Brain microvascular endothelial cell (primary cell): Measurements from ENCODE around the gene SLC35F3.

Experiments
- DNase-seq: peaks from one replicate; pipeline ENCODE4 v3.0.0-alpha.2; 2020
- H3K27ac ChIP-seq: fragments of 250-450 bp; sonication (Bioruptor Pico); 2 replicates; pipeline ENCODE4 v1.5.1; 2020; ENCODE audit warnings: mild to moderate bottlenecking, moderate library complexity
- H3K27me3 ChIP-seq: fragments of 250-450 bp; sonication (Bioruptor Pico); replicated peaks from 2 replicates; pipeline ENCODE4 v1.5.1; 2020; ENCODE audit warnings: mild to moderate bottlenecking
- H3K36me3 ChIP-seq: fragments of 250-450 bp; sonication (Bioruptor Pico); replicated peaks from 2 replicates; pipeline ENCODE4 v1.5.1; 2020; ENCODE audit warnings: mild to moderate bottlenecking
- H3K4me3 ChIP-seq: 2 replicates; pipeline ENCODE4 v1.5.1; 2011; ENCODE audit warnings: low read depth, mild to moderate bottlenecking, control low read depth, low read length, moderate library complexity
- CTCF ChIP-seq: IDR thresholded peaks from 2 replicates; pipeline ENCODE4 v1.5.1; 2011; ENCODE audit warnings: low read depth, mild to moderate bottlenecking, moderate library complexity, low read length, control low read depth, inconsistent platforms; ENCODE audit errors: missing control alignments
- in situ Hi-C: cut with HindIII; loops from 2 replicates; pipeline ENCODE4 v1.10.0; 2017; ENCODE audit warnings: low sequenced_read_pairs, low pct_ligation_motif_present

Gene SLC35F3

GRCh38 chr1:234072793-234073192 lies 168.3 kb downstream of the SLC35F3 start:
- Histone ChIP-seq H3K36me3 (no peaks in the 10 kb centered on the region), H3K27me3 (no peaks in the 10 kb centered on the region), H3K27ac (no peak overlapping the region), H3K4me3 (no peak overlapping the region)
- no peak for DNase-seq
- in situ Hi-C loops, result no loop called here
- TF ChIP-seq CTCF, result no peak

GRCh38 chr1:234078143-234078542 lies 173.7 kb downstream of the SLC35F3 start:
- no peaks in the 10 kb centered on the region for H3K27me3 ChIP-seq
- no peak overlapping the region for H3K27ac ChIP-seq
- DNase-seq, result no peak
- in situ Hi-C loops, result no loop called here
- H3K4me3 ChIP-seq, result no peak overlapping the region
- H3K36me3 ChIP-seq, result no peaks in the 10 kb centered on the region
- no peak for TF ChIP-seq CTCF

- in situ Hi-C loops, result no loop called here
- H3K27ac ChIP-seq, result no peak overlapping the region
- H3K27me3 ChIP-seq, result no peaks in the 10 kb centered on the region
- H3K4me3 ChIP-seq, result no peak overlapping the region
- no peak for TF ChIP-seq CTCF
- DNase-seq, result no peak
- H3K36me3 ChIP-seq, result no peaks in the 10 kb centered on the region
Measured at GRCh38 chr1:234079896-234080295, 175.4 kb downstream of the SLC35F3 start.

GRCh38 chr1:234083460-234083859 lies 179.0 kb downstream of the SLC35F3 start:
- no peak for DNase-seq
- TF ChIP-seq CTCF, result no peak
- no peak overlapping the region for H3K27ac ChIP-seq
- H3K36me3 ChIP-seq, result no peaks in the 10 kb centered on the region
- H3K27me3 ChIP-seq, result no peaks in the 10 kb centered on the region
- in situ Hi-C loops, result no loop called here
- no peak overlapping the region for H3K4me3 ChIP-seq

GRCh38 chr1:234089396-234089795 lies 184.9 kb downstream of the SLC35F3 start:
- DNase-seq, result no peak
- H3K27me3 ChIP-seq, result no peaks in the 10 kb centered on the region
- H3K4me3 ChIP-seq, result no peak overlapping the region
- no peak overlapping the region for H3K27ac ChIP-seq
- in situ Hi-C loops, result no loop called here
- no peaks in the 10 kb centered on the region for H3K36me3 ChIP-seq
- TF ChIP-seq CTCF, result peak; percentile 32
